ENCODE data around the gene GATAD2B. TPM values are rescaled to one million over a fixed set of nuclear protein-coding genes. Genes with fewer than 3 reads are reported as not detected.

GATAD2B gene
- total and polyA plus RNA-seq, 2 of the 4 experiments (the other 2 are of a cell fraction), result 3.8 to 6.2 TPM

GRCh38 chr1:153933430-153933829, 10.7 kb upstream of the GATAD2B start:
- no peak overlapping the region for H2BK5ac ChIP-seq (ENCODE audit: low read depth, low read length, poor library complexity, severe bottlenecking)
- BruUV-seq (replicated peaks), result no TSS peak
- H3K18ac ChIP-seq (ENCODE audit: low read depth, low read length), result no peak overlapping the region
- peaks cover 0 to 4% of the 10 kb centered on the region in 2 experiments; a peak in 2 of 4 replicates for H3K79me1 ChIP-seq (ENCODE audit: low read depth in 1 of 2, low read length in 2 of 2)
- peaks cover 7% of the 10 kb centered on the region for H3K4me1 ChIP-seq (ENCODE audit: control insufficient read depth, insufficient read depth, low read length)
- no peak overlapping the region for H3K4ac ChIP-seq (ENCODE audit: low read depth, low read length)
- no peak overlapping the region for H4K91ac ChIP-seq (ENCODE audit: insufficient read depth, low read depth, low read length)
- no peak overlapping the region for H2BK20ac ChIP-seq (ENCODE audit: low read depth, low read length)
- ChIA-PET CTCF (no interaction called here), POLR2A (ENCODE audit: unreplicated experiment) (no interaction called here)
- no peak overlapping the region for H3K14ac ChIP-seq (replicated peaks; ENCODE audit: low read depth, low read length)
- DNase-seq (no peak), ATAC-seq (ENCODE audit: low read depth) (no peak)
- intact Hi-C loops (cut with micrococcal nuclease), result no loop called here
- H4K20me1 ChIP-seq (ENCODE audit: insufficient read depth, low read length), result peaks cover 6% of the 10 kb centered on the region; the same call in 1 of the 2 replicates
- no peak overlapping the region for H3K4me3 ChIP-seq (ENCODE audit: insufficient read depth, low read depth, low read length)
- H3K23ac ChIP-seq (ENCODE audit: low read depth, low read length), result no peak overlapping the region
- no peak overlapping the region for H3K9ac ChIP-seq (ENCODE audit: low read depth, low read length)
- H2AK5ac ChIP-seq (ENCODE audit: low read depth, low read length), result no peak overlapping the region
- peaks cover 62% of the 10 kb centered on the region for H3K36me3 ChIP-seq (ENCODE audit: control insufficient read depth, insufficient read depth, low read length)
- no peak overlapping the region for H4K8ac ChIP-seq (ENCODE audit: low read depth in 2 of 2, low read length in 2 of 2)
- H2BK120ac ChIP-seq (ENCODE audit: low read depth, low read length), result no peak overlapping the region
- H3K27me3 ChIP-seq (ENCODE audit: control insufficient read depth, insufficient read depth, low read length), result no peaks in the 10 kb centered on the region
- no peak overlapping the region for H2AFZ ChIP-seq (replicated peaks; ENCODE audit: low read length, poor library complexity)
- no peak overlapping the region for H2AK9ac ChIP-seq (replicated peaks; ENCODE audit: low read depth, low read length, poor library complexity)
- no peak overlapping the region for H3K27ac ChIP-seq (ENCODE audit: insufficient read depth, low read length)
- H3K4me2 ChIP-seq (ENCODE audit: low read depth, low read length), result no peak overlapping the region
- H3K9me3 ChIP-seq (ENCODE audit: control insufficient read depth, insufficient read depth, low read length), result no peaks in the 10 kb centered on the region
- H4K5ac ChIP-seq (ENCODE audit: low read depth, low read length), result no peak overlapping the region
- no peak overlapping the region for H3K56ac ChIP-seq (ENCODE audit: extremely low read depth, insufficient read depth, low read length)
- WGBS, 2 experiments (ENCODE audit: extremely low coverage in 2 of 2, insufficient read length in 1 of 2), result 80% methylated on average over 2 of the region's 14 CpGs; no CpG with 5 or more reads in 1 of the 2 experiments
- no peak overlapping the region for H2BK15ac ChIP-seq (ENCODE audit: low read depth, low read length)
- dilution Hi-C loops (cut with HindIII; ENCODE audit: low sequenced_read_pairs, unreplicated experiment), result no loop called here
- TF ChIP-seq CEBPB (IDR thresholded peaks at IDR 0.05; ENCODE audit: low read depth, low read length) (no peak), FOS (IDR thresholded peaks at IDR 0.05; ENCODE audit: low read depth, low read length) (no peak), RCOR1 (IDR thresholded peaks at IDR 0.05; ENCODE audit: insufficient replicate concordance, low read length) (no peak), CTCF (conservative IDR thresholded peaks at IDR 0.05; ENCODE audit: low read depth, low read length) (no peak), MAZ (IDR thresholded peaks at IDR 0.05; ENCODE audit: borderline replicate concordance, low read depth, low read length) (no peak), USF2 (IDR thresholded peaks at IDR 0.05; ENCODE audit: low read depth, low read length) (no peak), SMC3 (IDR thresholded peaks at IDR 0.05; ENCODE audit: low read depth, low read length) (no peak)
- peaks cover 6% of the 10 kb centered on the region for H3K9me1 ChIP-seq (ENCODE audit: insufficient read depth, low read length)
- in situ Hi-C loops (cut with MboI; ENCODE audit: low sequenced_read_pairs), result no loop called here
